SHP77 treated with DMSO at 0.1 percent for 48 hours (cell line): Measurements from ENCODE around the gene VSX1.
A peak's percentile ranks its signal among the peaks of the same experiment; 100 is the strongest.

Experiments
- DNase-seq: peaks from one replicate; lab custom pipeline; 2025; lab: John Stamatoyannopoulos, UW

VSX1 gene

DNA sequence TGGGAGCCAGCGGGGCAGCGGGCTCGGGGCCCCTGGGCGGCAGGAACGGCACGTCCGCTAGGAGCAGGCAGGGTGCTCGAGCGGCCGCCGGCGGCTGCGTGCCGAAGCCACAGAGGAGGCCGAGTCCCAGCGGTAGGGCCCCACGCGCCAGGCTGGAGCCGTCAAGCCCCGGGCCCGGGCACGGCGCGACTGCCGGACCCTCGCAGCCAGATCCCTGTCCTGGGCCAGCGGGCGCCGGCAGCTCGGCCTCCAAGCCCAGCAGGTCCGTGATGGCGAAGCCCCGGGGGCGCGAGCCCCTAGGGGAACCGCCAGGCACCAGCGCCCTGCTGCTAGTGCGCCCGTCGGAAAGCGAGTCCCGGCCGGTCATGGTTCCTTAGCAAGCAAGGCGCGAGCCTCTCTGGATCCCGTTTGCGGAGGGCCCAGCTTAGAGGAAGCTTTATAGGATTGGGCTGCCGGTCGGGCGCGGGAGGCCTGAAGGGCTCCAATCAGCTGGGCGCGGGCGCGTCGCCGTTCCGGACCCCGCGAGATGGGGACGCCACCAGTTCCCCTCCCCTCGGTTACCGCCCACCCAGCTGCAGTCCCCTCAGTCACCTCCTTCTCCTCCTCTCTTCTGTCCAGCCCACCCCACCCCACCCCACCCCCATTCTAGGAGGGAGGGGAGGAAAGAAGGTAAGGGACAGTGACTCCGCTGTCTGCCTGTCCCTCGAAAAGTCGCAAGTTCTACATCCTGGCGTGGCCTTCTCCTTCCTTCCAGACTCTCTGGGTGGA lies at the start of gene VSX1:
VSX1 (minus strand) TSS at position 412 of the 768 bp plus-strand sequence; CDS start at position 367, 45 bp downstream.
- no peak for DNase-seq

DNA sequence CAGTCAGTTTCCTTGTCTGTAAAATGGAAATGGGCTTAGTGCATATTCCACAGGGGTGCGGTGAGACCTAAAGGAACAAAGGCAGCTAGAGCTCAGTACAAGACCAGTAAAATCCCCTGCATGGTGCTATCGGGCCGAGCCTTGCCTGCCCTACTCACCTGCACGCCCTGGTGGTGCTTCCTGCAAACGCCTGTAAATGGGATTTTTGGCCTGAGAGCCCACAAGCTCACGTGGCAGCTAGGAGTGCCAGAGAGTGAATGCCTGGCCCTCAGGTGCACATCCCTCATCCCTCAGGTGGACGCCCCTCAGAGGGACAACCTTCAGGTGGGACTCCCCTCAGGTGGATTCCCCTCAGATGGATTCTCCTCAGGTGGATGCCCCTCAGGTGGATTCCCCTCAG lies 48.0 kb upstream of the VSX1 start:
- no peak for DNase-seq

- DNase-seq, result no peak
These were observed 47.5 kb upstream of the VSX1 start for GRCh38 chr20:25129428-25129827.

DNA sequence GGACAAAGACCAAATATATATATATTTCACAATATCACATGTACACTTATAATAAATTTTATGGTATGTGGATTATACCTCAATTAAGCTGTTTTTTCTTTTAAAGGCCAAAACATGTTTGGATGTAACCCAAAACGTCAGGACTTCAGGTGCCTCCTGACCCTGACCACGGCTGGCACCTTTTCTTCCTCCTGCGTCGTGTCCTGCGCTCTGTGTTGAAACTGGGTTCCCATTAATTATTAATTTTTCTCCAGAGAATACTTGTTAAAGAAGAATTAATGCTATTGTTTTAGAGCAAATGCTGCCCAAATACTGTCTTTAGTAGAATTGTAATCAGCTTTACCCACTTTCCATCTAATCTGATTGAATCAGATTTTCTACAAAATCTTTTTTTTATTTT lies 46.7 kb upstream of the VSX1 start:
- DNase-seq, result no peak

GRCh38 chr20:25127761-25128537 lies 46.0 kb upstream of the VSX1 start:
- no peak for DNase-seq

- no peak for DNase-seq
These were observed 44.5 kb upstream of the VSX1 start for GRCh38 chr20:25126204-25127029.

DNA sequence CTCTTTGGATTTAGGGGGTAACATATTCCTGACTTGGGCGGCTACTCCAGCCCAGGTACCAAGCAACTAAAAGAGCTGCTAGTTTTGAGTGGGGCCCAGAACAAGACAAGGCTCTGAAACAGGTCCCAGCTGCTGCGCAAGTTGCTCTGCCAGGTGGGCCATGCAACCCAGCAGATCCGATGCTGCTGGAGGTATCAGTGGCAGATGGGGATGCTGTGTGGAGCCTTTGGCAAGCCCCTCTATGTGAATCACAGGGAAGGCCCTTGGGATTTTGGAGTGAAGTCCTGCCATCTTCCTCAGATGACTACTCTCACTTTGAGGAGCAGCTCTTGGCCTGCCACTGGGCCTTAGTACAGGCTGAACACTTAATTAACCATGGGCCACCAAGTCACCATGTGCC lies 43.7 kb upstream of the VSX1 start:
- no peak for DNase-seq

- no peak for DNase-seq
These were observed 39.0 kb upstream of the VSX1 start for GRCh38 chr20:25120920-25121319.

DNA sequence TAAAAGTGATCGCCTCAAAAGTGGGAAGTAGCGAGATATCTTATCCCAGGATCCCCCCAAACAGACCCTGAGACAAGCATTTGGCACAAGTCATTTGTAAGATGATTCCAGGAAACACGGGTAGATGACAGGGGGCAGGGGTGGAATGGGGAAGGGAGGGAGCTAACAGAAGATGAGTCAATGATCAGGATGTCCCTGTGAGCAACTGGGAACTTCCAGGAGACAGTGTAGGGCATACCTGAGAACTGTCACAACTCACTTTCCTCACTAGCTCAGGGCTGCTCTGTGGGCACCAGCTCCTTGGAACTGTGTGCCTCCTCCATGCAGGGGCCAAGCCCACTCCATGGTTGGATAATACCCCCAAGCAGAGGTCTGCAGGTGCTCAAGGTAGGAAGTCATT lies 38.5 kb upstream of the VSX1 start:
- no peak for DNase-seq

GRCh38 chr20:25118529-25118928 lies 36.6 kb upstream of the VSX1 start:
- no peak for DNase-seq

DNA sequence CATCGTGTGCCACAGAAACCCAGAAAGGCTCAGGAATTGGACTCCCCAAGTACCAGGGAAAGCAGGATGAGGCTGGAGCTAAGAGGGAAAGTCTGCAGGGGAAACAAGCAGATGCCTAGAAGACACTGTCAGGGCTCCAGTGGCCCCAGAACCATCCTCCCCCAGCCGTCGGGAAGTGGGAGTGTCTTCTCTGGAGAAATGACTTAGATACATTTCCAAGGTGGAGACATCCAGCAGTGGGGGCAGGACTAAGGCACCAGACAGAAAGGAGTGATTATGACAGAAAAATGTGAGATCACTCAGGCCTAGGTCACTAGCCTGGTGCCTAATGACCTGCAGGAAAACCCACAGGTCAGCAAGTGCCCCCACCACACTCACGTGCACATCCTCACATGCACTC lies 36.0 kb upstream of the VSX1 start:
- no peak for DNase-seq

DNA sequence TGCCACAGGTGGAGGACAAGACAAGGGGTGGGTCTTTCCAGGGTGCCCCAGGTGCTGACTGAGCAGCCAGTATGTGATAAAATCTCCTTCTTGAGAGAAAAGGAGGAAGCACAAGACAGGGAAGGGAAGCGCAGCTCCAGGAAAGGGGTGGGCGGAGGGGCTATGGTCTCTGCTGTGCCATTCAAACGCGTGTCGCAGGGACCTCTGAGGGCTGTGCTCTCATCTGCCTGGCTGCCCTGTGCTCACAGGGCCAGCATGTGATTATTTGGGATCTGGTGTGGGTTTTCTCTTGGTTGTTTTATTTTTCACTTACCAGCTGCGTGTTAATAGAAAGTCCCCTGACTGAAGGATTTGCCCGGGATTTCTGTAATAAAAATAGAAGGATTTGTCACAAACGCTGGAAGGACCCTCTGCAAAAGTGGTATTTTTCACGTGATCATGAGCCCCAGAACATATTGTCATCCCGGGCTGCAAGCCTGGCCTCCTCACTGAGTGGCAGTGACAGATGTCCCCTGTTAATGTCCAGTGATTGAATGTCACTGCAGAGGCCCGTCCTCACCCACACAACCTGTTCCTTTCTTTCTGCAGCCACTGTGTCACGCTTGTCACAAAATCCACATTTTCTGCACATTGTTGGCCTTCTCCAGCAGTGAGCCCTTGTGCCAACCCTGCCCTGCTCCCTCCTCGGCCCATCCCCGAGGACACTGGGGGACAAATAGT lies 35.0 kb upstream of the VSX1 start:
- DNase-seq, result no peak

DNA sequence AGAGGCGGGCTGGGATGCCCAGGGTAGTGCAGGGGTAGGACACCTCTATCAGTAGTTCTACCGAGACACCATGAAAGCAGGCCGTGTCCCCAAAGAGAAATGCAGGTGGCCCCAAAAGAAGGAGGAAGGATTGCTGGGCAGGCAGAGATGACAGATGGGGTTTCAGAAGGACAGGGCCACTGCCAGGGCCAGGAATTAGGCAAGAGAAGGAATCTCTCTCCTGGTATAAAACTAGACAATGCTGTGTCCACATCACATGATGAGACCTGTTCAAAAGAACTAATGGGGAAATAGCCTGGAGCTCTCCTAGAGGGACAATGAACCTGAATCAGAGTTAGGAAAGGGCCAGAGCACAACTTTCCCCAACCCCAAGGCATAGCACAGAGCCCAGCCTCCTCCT lies 21.6 kb upstream of the VSX1 start:
- DNase-seq, result no peak

DNA sequence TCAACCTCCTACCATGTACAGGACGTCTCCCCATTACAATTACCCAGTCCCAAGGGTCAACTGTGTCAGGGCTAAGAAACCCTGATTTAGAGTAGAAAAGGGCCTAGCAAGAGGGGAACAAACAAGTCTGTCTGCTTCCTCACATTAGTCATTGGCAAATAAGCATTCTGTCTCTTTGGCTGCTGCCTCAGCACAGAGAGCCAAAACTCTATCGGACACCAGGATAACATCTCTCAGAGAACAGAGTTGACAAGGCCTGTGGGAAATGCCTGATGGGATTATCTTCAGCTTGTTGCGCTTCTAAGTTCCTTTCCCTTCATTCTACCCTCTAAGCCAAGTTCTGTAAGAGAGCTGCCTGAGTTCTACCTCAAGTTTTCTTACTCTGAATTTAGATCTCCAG lies 19.0 kb upstream of the VSX1 start:
- DNase-seq, result no peak

- DNase-seq, result no peak
These were observed 17.7 kb upstream of the VSX1 start for GRCh38 chr20:25099601-25100140.

DNA sequence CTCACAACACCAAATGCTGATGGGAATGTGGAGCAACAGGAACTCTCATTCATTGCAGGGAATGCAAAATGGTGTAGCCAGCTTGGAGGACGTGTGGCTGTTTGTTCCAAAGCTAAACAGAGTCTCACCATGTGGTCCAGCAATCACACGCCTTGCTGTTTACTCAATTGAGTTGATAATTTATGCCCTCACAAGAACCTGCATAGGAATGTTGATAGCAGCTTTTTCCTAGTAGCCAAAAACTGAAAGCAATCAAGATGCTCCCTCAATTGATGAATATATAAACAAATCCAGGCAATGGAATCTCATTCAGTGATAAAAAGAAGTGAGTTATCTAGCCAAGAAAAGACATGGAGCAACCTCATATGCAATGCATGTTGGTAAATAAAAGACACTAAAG lies 15.6 kb upstream of the VSX1 start:
- no peak for DNase-seq

DNA sequence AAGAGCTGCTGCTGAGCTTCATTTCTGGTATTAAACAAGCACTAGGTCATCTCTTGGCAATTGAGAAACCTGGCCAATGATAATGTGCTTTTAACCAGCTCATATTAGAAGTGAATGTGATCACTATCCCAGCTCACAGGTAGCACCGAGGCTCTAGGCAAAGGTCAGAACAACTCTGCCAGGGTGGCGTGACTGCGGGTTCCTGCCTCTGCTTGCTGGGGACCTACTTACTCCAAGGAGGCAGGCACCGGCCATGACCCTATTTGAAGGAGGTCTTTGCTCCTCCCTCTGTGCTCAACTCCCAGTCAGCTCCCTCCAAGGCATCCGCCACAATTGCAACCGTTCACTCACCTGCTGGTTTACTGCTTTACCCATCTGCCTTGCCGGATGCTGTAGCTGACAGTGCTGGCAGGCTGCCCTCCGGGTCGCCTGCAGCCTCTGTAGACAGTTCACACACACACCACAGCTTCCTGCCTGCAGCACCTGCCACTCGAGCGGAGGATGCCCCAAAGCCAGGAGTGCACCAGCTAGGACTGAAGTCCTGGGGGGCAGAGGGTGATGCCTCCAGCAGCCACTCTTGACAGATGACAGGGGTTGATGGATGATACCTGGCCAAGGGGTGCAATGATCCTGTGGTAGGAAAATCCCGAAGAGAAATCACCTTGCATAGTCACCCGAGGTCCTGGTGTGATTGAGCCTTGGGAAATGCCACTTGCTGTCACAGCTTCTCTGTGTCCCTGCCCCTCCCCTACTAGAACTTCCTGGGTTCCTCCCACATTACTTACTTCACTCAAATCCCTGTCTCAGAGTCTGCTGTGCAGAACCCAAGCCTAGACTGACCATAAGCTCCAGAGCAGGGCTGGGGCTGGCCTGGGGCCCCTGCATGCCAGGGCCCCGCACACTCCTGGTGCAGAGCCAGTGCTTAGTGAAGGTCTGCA lies 8.8 kb upstream of the VSX1 start:
- peak; percentile 87 for DNase-seq

GRCh38 chr20:25089662-25090061 lies 7.7 kb upstream of the VSX1 start:
- DNase-seq, result no peak

DNA sequence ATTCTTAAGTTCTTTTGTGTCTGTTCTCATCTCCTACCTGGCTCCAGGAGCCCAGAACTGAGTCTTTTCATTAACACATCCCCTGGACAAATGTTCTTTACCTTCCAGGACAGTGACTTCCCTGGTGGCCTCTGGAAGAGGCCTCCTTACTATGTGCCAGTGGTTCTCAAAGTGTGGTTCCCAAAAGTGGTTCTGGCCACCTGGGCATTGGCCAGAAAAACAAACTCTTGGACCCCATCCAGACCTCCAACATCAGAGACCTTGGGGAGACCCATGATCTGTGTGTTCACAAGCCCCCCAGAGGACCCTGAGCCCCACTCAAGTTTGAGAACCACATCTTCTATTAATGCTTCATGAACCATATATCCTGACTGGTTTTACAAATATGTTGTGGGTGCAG lies 7.2 kb upstream of the VSX1 start:
- DNase-seq, result no peak

GRCh38 chr20:25088267-25088666 lies 6.3 kb upstream of the VSX1 start:
- DNase-seq, result no peak
